Stimulated activated CD8-positive, alpha-beta memory T cell treated with anti-CD3 and anti-CD28 coated beads, Interleukin-2, amount 100 ng/mL, for 1 hour (primary cell): ENCODE data around the gene NRL.

Experiments used
- DNase-seq, 2 donors: peaks; one replicate each; pipeline ENCODE4 v3.0.0-alpha.2; 2020; ENCODE audit warnings: low read depth in 2 of 2

Gene NRL

DNA sequence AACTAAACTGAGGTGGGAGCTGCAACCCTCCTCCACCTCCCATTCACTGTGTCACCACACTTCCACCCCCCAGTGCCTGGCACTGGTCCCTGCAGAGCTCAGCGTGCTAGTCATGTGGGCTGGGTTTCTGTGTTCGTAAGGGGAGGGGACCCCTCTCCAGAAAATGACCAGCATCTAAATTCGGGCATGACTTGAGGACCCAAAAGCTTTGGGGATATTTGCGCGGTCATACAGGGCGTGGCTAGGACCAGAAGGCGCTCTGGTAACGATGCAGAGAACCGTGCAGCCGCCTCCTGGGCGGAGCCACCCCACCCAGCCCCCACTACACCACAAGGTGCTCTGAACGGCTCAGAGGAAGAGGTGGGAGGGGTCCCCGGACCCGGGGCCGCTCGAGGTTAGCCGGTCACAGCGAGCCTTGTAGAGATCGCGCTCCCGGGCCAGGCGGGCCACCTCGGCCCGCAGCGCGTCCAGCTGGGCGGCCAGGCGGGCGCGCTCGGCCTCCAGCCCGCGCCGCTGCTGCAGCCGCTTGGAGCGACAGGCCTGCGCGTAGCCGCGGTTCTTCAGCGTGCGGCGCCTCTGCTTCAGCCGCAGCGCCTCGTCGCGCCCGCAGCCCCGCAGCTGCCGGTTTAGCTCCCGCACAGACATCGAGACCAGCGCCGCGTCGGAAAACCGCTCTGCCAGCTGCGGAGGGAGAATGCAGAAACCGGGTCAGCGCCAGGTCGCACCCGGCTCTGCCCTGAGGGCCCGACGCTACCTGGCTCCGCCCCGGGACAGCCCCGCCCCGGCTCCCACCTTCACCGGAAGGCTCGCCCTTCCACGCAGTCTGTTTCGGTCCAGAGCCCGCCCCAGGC, 33.6 kb downstream of the NRL start:
- DNase-seq, result peak; percentile 27 to 42

DNA sequence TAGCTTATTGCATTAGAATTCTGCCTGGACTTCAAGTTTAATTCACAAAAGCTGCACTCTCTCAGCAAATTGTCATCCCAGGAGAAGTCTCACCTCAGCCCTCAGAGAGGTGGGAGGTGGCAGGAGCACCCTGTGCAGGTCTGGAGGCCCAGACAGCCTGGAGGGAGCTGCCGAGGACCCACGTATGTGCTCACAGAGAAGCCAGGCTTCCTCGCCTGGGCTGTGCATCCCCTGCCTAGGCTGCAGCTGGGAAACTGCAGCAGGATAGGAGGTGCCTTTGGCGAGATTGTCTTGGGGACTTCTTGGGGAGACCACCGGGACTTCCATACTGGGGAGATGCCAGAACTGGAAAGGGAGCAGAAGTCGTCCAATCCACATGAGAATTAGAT, 34.6 kb downstream of the NRL start:
- no peak for DNase-seq

DNA sequence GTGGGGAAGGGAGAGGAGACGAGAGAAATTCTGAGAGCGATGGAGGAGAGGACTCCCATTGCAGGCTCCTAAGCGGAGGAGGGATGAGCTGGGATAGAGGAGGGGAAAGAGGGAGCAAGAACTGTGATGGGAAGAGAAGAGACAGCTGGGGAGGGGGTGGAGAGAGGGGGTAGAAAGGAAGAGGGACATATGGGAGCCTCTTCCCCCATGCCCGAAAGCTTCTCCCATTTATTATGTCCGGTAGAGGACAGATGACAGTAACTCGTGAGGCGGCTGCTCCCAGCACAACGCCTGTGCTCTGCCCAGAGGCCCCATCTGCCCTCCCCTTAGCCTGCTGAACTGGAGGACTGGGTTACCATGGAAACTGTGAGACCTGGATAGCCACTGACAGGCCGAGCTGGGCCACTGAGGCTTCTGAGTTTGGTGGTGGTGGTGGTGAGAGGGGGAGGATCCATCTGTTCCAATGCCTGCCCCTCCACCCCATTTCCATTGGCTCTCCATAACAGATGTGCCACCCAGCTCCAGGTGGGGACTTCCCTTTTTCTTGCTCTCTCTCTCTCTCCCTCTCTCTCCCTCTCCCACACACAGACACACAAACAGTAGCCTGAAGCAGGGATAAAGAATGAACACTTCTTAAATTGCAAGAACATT, 35.1 kb downstream of the NRL start:
- no peak for DNase-seq

DNA sequence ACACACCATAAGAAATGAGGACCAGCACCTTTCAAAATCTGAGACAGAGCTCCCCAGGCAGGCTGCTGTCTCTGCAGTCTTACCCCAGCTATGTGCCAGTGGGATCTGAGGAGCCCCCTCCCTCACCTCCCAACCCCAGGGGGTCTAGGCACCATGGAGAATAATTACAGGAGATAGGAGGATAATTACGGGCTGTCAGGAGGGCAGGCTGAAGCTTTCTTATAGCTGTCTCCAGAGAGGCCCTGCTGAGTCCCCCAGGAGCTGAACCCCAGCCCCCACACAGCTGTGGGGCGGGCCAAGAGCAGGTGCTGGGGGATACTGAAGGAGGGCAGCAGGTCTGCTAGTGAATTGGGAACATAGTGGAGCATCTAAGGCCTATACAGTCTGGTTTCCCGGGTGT, 36.6 kb downstream of the NRL start:
- no peak for DNase-seq

DNA sequence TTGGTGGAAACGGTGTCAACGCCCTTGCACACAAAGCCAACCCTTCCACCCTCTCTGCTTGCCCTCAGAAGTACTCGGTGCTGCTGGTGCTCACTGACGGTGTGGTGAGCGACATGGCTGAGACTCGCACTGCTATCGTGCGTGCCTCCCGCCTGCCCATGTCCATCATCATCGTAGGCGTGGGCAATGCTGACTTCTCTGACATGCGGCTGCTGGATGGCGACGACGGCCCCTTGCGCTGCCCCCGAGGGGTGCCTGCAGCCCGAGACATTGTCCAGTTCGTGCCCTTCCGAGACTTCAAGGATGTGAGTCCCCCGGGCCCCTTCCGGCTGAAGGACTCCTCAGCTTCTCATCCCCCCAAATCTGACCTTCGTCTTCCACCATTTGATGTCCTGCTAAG, 37.7 kb downstream of the NRL start:
- DNase-seq, result no peak

DNA sequence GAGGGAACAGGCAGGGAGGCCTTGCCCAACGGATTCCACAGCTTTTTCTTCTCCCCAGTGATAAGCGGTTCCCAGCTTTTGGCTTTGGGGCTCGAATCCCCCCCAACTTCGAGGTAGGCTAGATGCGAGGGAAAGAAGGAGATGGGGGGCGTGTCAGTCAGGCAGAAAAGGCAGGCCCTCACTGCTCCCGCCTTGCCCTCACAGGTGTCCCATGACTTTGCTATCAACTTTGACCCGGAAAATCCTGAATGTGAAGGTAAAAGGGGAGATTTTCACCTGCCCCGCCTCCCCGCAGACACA, 38.5 kb downstream of the NRL start:
- DNase-seq, result no peak

DNA sequence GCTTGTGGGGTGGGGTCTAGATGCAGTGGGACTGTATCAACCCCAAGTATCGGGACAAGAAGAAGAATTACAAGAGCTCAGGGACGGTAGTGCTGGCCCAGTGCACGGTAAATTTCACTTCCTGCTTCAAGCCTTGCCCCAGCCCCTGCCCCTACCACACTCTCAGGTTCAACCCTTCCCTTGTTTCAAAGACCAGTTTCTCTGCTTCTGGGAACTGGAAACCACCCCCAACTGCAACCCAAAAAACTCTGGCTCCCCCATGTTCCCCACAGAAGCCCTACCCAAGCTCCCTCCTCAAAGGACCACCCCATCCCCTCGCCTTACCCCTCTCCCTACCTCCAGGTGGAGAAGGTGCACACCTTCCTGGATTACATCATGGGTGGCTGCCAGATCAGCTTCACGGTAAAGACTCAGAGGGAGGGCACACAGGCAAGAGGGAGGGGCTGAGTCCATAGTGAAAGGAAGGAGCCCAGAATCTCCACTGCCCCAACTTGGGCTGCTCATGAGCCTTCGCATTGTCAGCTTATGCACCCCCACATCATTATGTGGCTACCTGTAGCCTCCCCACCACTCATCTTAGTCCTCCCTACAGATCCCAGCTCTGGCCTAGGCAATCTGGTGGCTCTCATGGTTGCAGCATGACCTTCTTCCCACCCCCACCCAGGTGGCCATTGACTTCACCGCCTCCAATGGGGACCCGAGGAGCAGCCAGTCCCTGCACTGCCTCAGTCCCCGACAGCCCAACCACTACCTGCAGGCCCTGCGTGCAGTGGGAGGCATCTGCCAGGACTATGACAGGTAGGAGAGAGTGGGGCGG, 39.1 kb downstream of the NRL start:
- no peak for DNase-seq

DNA sequence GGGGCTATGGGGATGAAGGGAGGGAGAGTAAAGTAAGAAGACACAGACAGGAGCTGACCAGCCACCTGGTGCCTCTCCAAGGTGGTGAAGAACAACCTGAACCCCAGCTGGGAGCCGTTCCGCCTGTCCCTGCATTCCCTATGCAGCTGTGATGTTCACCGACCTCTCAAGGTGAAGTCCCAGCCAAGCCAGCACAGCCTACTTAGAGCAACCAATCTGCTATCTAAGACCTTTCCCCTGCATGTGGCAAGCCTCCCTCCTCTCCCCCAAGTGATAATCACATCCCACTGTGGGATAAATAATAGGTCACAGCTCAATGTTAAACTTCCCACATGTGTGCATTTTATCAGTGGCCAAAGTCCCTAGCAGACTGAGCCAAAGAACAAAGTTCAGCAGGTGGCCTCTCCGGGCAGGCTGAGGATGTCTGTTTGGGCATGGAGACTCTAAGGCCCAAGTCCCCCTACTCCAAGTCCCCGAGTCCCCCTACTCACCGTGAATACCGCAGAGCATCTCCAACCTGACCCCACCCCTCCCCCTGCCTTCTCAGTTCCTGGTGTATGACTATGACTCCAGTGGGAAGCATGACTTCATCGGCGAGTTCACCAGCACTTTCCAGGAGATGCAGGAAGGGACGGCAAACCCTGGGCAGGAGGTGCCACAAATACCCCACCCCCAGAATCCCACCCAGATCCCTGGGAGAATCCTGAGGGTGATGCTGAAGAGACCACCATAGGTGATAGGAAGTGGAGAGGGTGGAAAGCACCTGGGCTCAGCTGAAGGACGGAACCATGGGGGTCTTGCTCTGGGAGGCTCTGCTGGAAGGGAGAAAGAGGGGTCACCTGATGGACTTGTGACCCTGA, 39.9 kb downstream of the NRL start:
- DNase-seq, result no peak

DNA sequence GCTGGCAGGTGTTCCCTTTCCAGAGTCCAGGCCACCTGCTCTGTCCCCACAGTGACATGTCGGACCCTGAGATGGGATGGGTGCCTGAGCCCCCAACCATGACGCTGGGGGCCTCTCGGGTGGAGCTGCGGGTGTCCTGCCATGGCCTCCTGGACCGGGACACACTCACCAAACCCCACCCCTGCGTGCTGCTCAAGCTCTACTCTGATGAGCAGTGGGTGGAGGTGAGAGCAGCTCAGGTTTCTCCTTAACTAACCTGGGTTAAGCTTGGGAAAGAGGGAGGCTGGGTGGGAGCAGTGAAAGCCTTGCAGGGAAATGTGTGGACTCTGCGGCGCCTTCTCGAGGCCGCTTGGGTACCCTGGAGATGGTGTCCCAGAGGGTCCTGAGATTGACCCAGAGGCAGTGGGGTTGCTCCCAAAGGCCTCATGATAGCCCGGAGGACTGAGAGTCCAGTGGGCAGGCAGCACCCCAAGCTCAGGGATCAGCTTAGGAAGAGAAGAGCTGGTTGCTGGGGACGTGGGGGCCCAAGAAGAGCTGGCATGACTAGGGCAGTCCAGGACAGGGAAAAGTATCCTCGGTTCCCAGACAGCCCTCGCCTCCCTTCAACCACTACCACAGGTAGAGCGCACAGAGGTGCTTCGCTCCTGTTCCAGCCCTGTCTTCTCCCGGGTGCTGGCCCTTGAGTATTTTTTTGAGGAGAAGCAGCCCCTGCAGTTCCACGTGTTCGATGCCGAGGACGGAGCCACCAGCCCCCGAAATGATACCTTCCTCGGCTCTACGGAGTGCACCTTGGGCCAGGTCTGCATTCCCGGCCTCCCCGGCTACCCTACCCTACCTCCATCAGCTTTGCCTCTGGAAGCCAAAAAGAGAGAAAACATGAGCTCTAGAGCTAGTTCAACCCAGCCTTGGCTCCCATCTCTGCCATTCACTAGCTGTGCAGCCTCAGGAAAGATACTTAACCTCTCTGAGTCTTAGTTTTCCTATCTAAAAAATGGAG, 41.6 kb downstream of the NRL start:
- no peak for DNase-seq

DNA sequence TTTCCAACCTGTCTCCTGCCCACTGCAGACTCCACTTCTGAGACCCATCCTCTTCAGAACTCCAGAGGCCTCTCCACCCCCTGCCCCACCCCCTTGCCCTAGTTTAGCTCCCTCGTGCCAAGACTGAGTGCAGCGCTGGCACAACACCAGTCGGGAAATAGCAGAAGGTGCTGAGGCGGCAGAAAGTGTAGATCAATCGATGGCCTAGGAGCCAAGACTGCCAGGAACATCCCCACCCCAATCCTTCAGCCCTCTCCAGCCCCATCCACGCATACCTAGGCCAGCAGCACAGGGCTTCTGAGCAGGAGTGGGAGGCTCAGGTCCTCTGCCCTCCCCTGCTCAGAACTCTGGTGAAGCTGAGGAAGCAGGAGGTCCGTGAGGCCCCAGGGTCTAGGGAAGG, 42.3 kb downstream of the NRL start:
- DNase-seq, result no peak

DNA sequence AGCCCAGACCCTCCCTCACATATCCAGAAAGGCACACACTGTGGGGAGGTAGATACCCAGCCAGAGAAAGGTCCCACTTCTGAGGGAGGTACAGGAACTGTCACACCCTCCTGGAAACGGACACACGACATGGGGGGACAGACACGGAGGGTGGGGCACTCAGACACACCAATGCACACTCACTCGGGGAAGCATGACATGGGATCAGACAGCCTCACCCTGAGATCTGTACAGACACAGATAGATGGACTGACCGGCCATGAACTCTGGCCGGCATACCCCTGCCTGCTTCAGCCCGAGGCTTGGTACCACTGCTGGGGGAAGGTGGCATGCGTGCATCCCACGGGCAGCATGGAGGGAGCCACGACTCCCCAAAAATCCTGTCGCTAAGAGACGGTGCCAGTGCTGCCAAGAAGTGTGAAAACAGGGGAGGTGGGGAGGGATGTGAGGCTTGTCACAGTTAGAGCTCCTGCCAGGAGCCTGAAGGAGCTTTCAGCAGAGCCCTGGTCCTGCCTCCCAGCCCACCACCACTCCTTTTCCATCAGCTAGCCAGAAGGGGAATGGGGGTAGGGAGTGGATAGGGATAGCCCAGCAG, 42.8 kb downstream of the NRL start:
- no peak for DNase-seq

DNA sequence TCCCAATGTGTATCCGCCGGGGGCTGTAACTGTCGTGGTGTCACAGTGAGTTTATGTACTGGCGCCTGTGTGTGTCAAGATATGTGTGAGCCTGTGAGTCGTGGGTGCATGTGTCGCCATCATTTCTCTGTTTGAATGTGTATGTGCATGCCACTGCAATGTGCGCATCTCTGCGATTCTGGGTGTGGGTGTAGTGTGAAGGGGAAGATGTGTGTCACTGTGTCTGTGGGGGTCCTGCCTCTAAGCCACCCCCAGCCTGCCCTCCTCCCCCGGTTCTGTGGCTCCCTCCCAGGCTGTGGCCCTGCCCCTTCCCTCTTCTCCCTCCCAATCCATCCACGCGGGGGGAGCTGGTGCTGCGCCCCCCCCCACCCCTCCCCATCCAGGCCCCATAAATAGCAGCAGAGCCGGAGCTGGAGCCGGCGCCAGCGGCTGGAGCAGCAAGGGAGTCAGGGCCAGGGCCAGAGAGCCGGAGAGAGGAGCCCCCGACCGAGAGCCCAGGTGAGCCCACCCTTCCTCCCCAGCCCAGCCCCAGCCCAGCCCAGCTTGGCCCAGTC, 43.5 kb downstream of the NRL start, which contains the start of gene CPNE6:
Gene CPNE6 (plus strand): TSS at position 419 of the 554 bp plus-strand sequence. CDS start 1,375 bp downstream, outside the sequence.
- DNase-seq, result no peak

DNA sequence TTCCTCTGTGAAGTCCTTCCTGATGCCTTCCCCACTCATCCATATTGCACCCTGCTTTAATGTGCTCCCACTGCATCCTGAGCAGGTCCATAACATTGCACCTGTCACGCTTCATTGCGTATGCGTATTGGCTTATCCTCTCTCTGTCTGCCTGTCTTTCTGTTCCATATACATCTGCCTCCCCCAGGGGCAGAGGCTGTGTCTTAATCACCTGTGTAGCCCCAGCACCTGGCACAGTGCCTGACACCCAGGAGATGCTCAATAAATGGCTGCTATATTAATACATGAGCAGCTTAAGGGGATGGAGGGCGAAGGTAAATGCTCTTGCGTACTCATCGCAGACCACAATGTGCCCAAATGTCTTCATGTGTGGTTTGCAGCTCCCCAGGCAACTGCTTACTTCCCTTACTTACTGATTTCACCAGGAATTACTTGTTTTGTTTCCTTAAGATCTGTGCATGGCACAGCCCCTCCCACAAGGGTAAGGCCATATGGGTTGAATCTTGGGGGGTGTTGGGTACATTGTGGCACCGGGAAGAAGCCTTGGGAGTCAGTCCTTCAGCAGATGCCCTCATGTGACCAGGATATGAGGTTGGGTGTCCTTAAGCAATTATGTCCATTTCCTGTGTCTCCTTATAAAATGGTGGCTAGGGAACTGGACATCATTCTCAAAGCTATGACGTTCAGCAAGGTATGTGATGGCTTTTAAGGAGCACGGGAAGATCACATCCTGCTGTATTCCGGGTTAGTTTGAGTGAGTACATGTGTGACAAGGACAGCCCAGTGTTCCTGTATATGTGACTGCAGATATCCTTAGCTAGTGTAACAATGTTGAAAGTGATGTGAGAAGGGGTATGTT, 44.2 kb downstream of the NRL start:
- no peak for DNase-seq

DNA sequence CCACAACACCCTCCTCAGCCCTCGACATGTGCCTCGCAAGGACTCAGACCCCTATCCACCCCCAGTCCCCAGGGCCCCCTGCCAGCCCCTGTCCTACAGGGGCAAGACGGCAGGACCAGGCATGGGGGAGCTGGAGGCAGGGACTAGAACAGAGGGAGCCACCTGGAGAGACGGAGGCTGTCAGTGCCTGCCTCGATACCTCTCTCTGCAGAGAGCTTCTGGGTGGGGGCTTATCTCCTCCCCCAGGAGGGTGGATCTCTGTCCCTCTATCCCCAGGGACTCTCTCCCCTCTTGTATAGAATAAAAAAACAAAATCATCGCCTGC, 45.4 kb downstream of the NRL start:
- no peak for DNase-seq

DNA sequence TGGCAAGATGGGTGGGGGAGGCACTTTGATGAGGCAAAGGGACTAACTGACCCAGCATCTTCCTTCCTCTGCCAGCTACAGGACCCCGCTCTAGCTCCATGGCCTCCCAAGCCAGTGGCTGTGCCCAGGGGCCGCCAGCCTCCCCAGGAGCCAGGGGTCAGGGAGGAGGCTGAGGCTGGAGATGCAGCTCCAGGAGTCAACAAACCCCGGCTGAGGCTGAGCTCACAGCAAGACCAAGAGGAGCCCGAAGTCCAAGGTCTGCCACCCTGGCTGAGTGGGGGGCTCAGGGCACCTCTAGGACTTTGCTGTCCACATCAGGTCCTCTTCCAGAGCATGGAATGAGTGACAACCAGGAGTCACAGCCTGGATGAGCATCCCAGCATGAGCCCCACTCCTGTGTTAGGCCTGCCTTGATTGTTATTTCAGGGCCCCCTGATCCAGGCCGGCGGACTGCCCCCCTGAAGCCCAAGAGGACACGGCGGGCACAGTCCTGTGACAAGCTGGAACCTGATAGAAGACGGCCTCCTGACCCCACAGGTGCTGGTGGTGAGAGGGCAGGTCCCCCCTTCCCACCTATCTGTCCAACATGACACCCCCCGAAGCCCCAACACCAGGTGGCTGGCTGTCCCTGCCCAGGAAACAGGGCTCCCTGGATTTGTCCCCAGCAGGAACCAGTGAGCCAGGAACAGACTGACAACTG, 45.9 kb downstream of the NRL start:
- DNase-seq, result no peak

DNA sequence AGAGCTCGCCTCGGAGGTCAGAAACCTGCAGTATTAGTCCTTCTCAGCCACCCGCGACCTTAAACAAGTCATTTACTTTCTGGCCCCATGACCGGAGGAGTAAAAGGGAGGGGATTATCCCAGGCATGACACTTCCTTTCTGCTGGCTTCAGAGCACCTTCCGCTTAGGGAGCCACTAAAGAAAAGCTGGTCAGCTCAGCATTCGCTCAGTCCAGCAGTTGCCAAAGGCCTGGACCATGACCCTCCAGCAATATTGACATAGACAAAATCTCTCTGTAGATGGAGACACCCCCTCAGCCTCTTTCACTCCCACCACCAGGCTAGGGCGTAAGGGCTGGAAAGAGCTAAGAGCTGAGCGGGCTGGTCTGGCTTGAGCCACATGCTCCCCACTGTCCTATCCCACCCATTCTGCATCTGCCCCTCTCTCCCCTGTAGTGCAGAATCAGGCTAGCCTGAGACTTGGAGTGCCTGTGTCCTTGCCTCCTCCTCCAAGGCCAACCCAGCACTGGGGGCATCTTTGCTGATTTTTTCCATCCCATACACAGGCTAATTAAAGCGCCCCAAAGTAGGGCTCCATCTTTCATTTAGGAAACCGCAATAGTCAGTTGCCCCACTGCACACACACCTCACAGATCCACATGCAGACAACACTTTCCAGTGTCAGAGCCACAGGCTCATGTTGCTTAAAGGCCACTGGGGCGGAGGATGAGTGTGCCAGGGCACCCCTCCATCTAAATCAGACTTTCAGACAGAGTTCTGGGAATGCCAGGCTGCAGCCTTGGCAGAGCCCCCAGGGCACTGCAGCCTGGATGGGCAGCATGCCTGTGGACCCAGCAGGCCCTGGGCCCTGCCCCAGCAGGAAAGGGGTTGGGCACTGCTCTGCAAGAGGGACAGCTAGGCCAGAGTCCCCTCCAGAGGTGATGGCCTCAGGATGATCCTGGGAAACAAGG, 47.3 kb downstream of the NRL start:
- DNase-seq, result no peak

DNA sequence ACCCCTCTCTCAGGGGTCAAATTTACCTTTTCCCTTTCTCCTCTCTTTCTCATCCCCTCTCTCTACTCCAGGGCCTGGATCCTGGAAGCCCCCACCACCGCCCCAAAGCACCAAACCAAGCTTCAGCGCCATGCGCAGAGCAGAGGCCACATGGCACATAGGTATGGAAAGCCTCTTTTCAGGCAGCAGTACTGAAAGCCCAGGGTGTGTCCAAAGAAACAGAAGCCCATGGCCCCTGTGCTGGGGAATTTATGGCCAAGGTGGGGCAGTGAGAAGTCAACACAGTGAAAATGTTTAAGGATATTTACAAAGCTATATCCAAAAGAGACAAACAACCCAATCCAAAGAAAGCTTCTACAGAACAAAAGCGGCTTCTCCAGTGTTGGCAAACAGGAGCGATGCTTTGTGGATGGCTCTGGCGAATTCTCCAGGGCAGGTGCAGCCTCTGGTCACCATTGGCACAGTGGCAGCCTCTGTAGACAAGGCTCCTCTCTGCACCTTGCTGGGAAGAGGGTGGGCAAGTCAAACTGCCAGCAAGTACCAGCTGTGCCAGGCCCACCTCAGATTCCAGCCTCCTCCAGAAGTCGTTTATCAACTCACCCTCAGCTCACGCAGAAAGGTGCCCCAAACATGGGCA, 48.1 kb downstream of the NRL start:
- DNase-seq, result no peak
